Astrocyte of the cerebellum (primary cell): ENCODE data around the gene NR1I3.

Experiments
- DNase-seq: peaks from one replicate; pipeline ENCODE4 v3.0.0-alpha.2; 2011; ENCODE audit warnings: low read depth
- H3K4me3 ChIP-seq: 2 replicates; pipeline ENCODE4 v1.5.1; 2011; ENCODE audit warnings: mild to moderate bottlenecking, low read depth, low read length, moderate library complexity
- CTCF ChIP-seq: IDR thresholded peaks from 2 replicates; pipeline ENCODE4 v1.5.1; 2012; ENCODE audit warnings: low read length, low read depth, moderate library complexity, mild to moderate bottlenecking; ENCODE audit errors: missing control alignments
- in situ Hi-C: cut with HindIII; loops from 2 replicates; pipeline ENCODE4 v1.10.0; 2017; ENCODE audit warnings: low sequenced_read_pairs

Gene NR1I3

GRCh38 chr1:161219078-161219892, 18.7 kb downstream of the NR1I3 start:
- no peak overlapping the region for H3K4me3 ChIP-seq
- DNase-seq, result no peak
- no peak for TF ChIP-seq CTCF
- in situ Hi-C loops, result loop anchor here (25.0 kb wide), 1 partner anchor 518 kb away; the partner anchor contains the start of gene DUSP12

GRCh38 chr1:161218301-161219077, 19.5 kb downstream of the NR1I3 start:
- no peak overlapping the region for H3K4me3 ChIP-seq
- no peak for DNase-seq
- no peak for TF ChIP-seq CTCF
- in situ Hi-C loops, result loop anchor here (25.0 kb wide), 1 partner anchor 519 kb away; the partner anchor contains the start of gene DUSP12

GRCh38 chr1:161217831-161218230, 20.2 kb downstream of the NR1I3 start:
- TF ChIP-seq CTCF, result no peak
- no peak overlapping the region for H3K4me3 ChIP-seq
- no peak for DNase-seq
- in situ Hi-C loops, result loop anchor here (25.0 kb wide), 1 partner anchor 519 kb away; the partner anchor contains the start of gene DUSP12

- no peak for DNase-seq
- in situ Hi-C loops, result loop anchor here (25.0 kb wide), 1 partner anchor 520 kb away; the partner anchor contains the start of gene DUSP12
- TF ChIP-seq CTCF, result no peak
- H3K4me3 ChIP-seq, result no peak overlapping the region
These were observed 20.9 kb downstream of the NR1I3 start for GRCh38 chr1:161216945-161217712.

- TF ChIP-seq CTCF, result no peak
- H3K4me3 ChIP-seq, result no peak within 1 kb of the TSS
- no peak for DNase-seq
- in situ Hi-C loops, result loop anchor here (25.0 kb wide), 1 partner anchor 522 kb away; the partner anchor contains the start of gene DUSP12
These were observed 22.9 kb downstream of the NR1I3 start, which contains the start of gene FCER1G for GRCh38 chr1:161215076-161215475. Gene FCER1G, plus strand, starts transcription at chr1:161215295. Its CDS starts 27 bp downstream, at chr1:161215322.

- DNase-seq, result no peak
- no peak overlapping the region for H3K4me3 ChIP-seq
- no peak for TF ChIP-seq CTCF
- in situ Hi-C loops, result loop anchor here (25.0 kb wide), 1 partner anchor 523 kb away; the partner anchor contains the start of gene DUSP12
These were observed 23.6 kb downstream of the NR1I3 start for GRCh38 chr1:161214369-161214768.
